PFSK-1 (cell line): ENCODE results near the gene ADAT2.

Experiments
- FOXP2 ChIP-seq: optimal IDR thresholded peaks from 2 replicates; pipeline ENCODE3; 2011; ENCODE audit warnings: borderline replicate concordance, control low read depth, inconsistent platforms; ENCODE audit not compliant: insufficient read depth; ENCODE audit errors: extremely low read length, extremely low read depth
- POLR2AphosphoS5 ChIP-seq: IDR thresholded peaks from 2 replicates; pipeline ENCODE4 v1.6.1; 2012; ENCODE audit warnings: low read depth, mild to moderate bottlenecking, control low read depth, low read length, moderate library complexity
- REST ChIP-seq, 2 experiments: IDR thresholded peaks; 2 replicates each; pipeline versions ENCODE4 v1.6.1 to v1.8.0; 2011 to 2012; ENCODE audit warnings: low read depth in 2 of 2, low read length in 2 of 2, control low read depth in 1 of 2, inconsistent platforms in 1 of 2, mild to moderate bottlenecking in 1 of 2, moderate library complexity in 1 of 2; ENCODE audit not compliant: insufficient read depth in 1 of 2
- SIN3A ChIP-seq: IDR thresholded peaks from 2 replicates; pipeline ENCODE4 v1.6.1; 2012; ENCODE audit warnings: mild to moderate bottlenecking, low read length, moderate library complexity, borderline replicate concordance; ENCODE audit not compliant: insufficient read depth
- TAF1 ChIP-seq: IDR thresholded peaks from 2 replicates; pipeline ENCODE4 v1.6.1; 2012; ENCODE audit warnings: low read length, control low read depth, borderline replicate concordance; ENCODE audit not compliant: insufficient read depth

The ADAT2 gene

GRCh38 chr6:143429970-143430369, 20.5 kb downstream of the ADAT2 start:
- TF ChIP-seq SIN3A (no peak), POLR2AphosphoS5 (no peak), TAF1 (no peak), REST (IDR thresholded peaks at IDR 0.05; ENCODE audit: insufficient read depth in 1 of 2, low read depth in 2 of 2, low read length in 2 of 2) (no peak), FOXP2 (no peak)

- TF ChIP-seq POLR2AphosphoS5: no peak
- no peak for TF ChIP-seq FOXP2
- no peak for TF ChIP-seq SIN3A
- no peak for TF ChIP-seq TAF1
- no peak for TF ChIP-seq REST (IDR thresholded peaks at IDR 0.05; ENCODE audit: insufficient read depth in 1 of 2, low read depth in 2 of 2, low read length in 2 of 2)
Observed at GRCh38 chr6:143427109-143427817, 23.2 kb downstream of the ADAT2 start.

- no peak for TF ChIP-seq SIN3A
Observed at GRCh38 chr6:143426026-143426425, 24.5 kb downstream of the ADAT2 start.

GRCh38 chr6:143419526-143419925, 31.0 kb downstream of the ADAT2 start:
- TF ChIP-seq SIN3A (no peak), REST (IDR thresholded peaks at IDR 0.05; ENCODE audit: insufficient read depth in 1 of 2, low read depth in 2 of 2, low read length in 2 of 2) (no peak), FOXP2 (no peak), POLR2AphosphoS5 (no peak), TAF1 (no peak)

GRCh38 chr6:143414769-143415168, 35.7 kb downstream of the ADAT2 start:
- TF ChIP-seq REST (IDR thresholded peaks at IDR 0.05; ENCODE audit: insufficient read depth in 1 of 2, low read depth in 2 of 2, low read length in 2 of 2) (no peak), FOXP2 (no peak), SIN3A (no peak), POLR2AphosphoS5 (no peak), TAF1 (no peak)
